ENCODE data around the gene ELMO1. TPM values are rescaled to one million over a fixed set of nuclear protein-coding genes. Genes with fewer than 3 reads are reported as not detected.
A peak's percentile ranks its signal among the peaks of the same experiment; 100 is the strongest.

Gene ELMO1
- total and polyA plus RNA-seq, 2 of the 13 experiments (the other 11 are each of a cell fraction or from before 2014, with no cell fraction given) = 0.11 to 0.17 TPM

GRCh38 chr7:37100735-37101331 lies 347.8 kb downstream of the ELMO1 start (continued):
- TF ChIP-seq TOE1 (CRISPR knock-in tag; IDR thresholded peaks at IDR 0.05) (no peak), PHF21A (CRISPR knock-in tag; IDR thresholded peaks at IDR 0.05) (peak; percentile 26; the same call in 1 of the 2 replicates), ZNF749 (CRISPR knock-in tag; IDR thresholded peaks at IDR 0.05; ENCODE audit: borderline replicate concordance) (no peak), ZNF710 (CRISPR knock-in tag; IDR thresholded peaks at IDR 0.05; ENCODE audit: borderline replicate concordance) (no peak), ZZZ3 (CRISPR knock-in tag; IDR thresholded peaks at IDR 0.05; ENCODE audit: borderline replicate concordance) (no peak), RXRB (CRISPR knock-in tag; IDR thresholded peaks at IDR 0.05; ENCODE audit: borderline replicate concordance) (no peak), PAXIP1 (CRISPR knock-in tag; conservative IDR thresholded peaks at IDR 0.05) (peak; percentile 42), SETDB1 (CRISPR knock-in tag; IDR thresholded peaks at IDR 0.05; ENCODE audit: borderline replicate concordance) (no peak), ZNF564 (CRISPR knock-in tag; IDR thresholded peaks at IDR 0.05) (no peak), HDAC2 (CRISPR knock-in tag; IDR thresholded peaks at IDR 0.05) (peak; percentile 29; the same call in 1 of the 2 replicates), MEIS2 (CRISPR knock-in tag; IDR thresholded peaks at IDR 0.05) (no peak), SALL1 (CRISPR knock-in tag; IDR thresholded peaks at IDR 0.05) (peak; percentile 37; the same call in 1 of the 2 replicates), ZNF75D (CRISPR knock-in tag; IDR thresholded peaks at IDR 0.05; ENCODE audit: borderline replicate concordance) (no peak), FOSL2 (CRISPR knock-in tag; IDR thresholded peaks at IDR 0.05) (no peak; the same call in 1 of the 2 replicates)

Measured in HepG2 (cell line).